A549 (cell line): ENCODE results near the gene KDELR1.
A peak's percentile ranks its signal among the peaks of the same experiment; 100 is the strongest.

Source experiments
- EP300 ChIP-seq, 2 experiments: fragments of >200 bp; sonication (Bioruptor Twin); formaldehyde crosslinking; IDR thresholded peaks; 2 replicates in 1 of 2; 3 replicates in 1 of 2; pipeline ENCODE4 v1.6.1; 2016 to 2017
- NPAS2 ChIP-seq: fragments of 250-450 bp; sonication (Bioruptor Pico); IDR thresholded peaks from 2 replicates; pipeline ENCODE4 v1.8.0; 2022; ENCODE audit warnings: mild to moderate bottlenecking, moderate library complexity, borderline replicate concordance
- POLR2A ChIP-seq: IDR thresholded peaks from 2 replicates; pipeline ENCODE4 v1.6.1; 2012; ENCODE audit warnings: mild to moderate bottlenecking, low read length
- TF ChIP-seq, protein P1 (sequence below): fragments of >200 bp; sonication (Bioruptor Twin); formaldehyde crosslinking; IDR thresholded peaks from 3 replicates; pipeline ENCODE4 v1.5.1; 2016
- TF ChIP-seq, protein P2 (sequence below): fragments of 200-600 bp; sonication (generic); IDR thresholded peaks from 2 replicates; pipeline ENCODE4 v1.6.1; 2016; ENCODE audit warnings: antibody characterized with exemption, mild to moderate bottlenecking, moderate library complexity

- TF ChIP-seq POLR2A (peak; percentile 95), NPAS2 (CRISPR knock-in tag) (no peak; the same call in 1 of the 2 replicates), EP300 (IDR thresholded peaks at IDR 0.05) (no peak)
- TF ChIP-seq, protein P1, sequence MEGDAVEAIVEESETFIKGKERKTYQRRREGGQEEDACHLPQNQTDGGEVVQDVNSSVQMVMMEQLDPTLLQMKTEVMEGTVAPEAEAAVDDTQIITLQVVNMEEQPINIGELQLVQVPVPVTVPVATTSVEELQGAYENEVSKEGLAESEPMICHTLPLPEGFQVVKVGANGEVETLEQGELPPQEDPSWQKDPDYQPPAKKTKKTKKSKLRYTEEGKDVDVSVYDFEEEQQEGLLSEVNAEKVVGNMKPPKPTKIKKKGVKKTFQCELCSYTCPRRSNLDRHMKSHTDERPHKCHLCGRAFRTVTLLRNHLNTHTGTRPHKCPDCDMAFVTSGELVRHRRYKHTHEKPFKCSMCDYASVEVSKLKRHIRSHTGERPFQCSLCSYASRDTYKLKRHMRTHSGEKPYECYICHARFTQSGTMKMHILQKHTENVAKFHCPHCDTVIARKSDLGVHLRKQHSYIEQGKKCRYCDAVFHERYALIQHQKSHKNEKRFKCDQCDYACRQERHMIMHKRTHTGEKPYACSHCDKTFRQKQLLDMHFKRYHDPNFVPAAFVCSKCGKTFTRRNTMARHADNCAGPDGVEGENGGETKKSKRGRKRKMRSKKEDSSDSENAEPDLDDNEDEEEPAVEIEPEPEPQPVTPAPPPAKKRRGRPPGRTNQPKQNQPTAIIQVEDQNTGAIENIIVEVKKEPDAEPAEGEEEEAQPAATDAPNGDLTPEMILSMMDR = no peak
- TF ChIP-seq, protein P2, sequence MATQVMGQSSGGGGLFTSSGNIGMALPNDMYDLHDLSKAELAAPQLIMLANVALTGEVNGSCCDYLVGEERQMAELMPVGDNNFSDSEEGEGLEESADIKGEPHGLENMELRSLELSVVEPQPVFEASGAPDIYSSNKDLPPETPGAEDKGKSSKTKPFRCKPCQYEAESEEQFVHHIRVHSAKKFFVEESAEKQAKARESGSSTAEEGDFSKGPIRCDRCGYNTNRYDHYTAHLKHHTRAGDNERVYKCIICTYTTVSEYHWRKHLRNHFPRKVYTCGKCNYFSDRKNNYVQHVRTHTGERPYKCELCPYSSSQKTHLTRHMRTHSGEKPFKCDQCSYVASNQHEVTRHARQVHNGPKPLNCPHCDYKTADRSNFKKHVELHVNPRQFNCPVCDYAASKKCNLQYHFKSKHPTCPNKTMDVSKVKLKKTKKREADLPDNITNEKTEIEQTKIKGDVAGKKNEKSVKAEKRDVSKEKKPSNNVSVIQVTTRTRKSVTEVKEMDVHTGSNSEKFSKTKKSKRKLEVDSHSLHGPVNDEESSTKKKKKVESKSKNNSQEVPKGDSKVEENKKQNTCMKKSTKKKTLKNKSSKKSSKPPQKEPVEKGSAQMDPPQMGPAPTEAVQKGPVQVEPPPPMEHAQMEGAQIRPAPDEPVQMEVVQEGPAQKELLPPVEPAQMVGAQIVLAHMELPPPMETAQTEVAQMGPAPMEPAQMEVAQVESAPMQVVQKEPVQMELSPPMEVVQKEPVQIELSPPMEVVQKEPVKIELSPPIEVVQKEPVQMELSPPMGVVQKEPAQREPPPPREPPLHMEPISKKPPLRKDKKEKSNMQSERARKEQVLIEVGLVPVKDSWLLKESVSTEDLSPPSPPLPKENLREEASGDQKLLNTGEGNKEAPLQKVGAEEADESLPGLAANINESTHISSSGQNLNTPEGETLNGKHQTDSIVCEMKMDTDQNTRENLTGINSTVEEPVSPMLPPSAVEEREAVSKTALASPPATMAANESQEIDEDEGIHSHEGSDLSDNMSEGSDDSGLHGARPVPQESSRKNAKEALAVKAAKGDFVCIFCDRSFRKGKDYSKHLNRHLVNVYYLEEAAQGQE = no peak
Observed at GRCh38 chr19:48398375-48399235, 7.3 kb upstream of the KDELR1 start.
